ENCODE measurements around the gene C20orf141.

The C20orf141 gene

GRCh38 chr20:2809690-2810089 lies 5.1 kb upstream of the C20orf141 start:
- peaks cover 7 to 12% of the 10 kb centered on the region in 2 donors for H3K27me3 ChIP-seq (ENCODE audit: control insufficient read depth in 2 of 2, insufficient read depth in 2 of 2, low read length in 2 of 2)
- H3K36me3 ChIP-seq (ENCODE audit: control insufficient read depth in 2 of 2, insufficient read depth in 2 of 2, low read length in 2 of 2): no peaks in the 10 kb centered on the region
- H3K9ac ChIP-seq (ENCODE audit: low read depth in 1 of 2, low read length in 2 of 2): no peak overlapping the region
- H3K9me3 ChIP-seq (ENCODE audit: control insufficient read depth in 2 of 2, low read length in 2 of 2): peaks cover 0 to 4% of the 10 kb centered on the region in 2 donors
- peak overlapping the region in 1 of 2 donors; percentile 9 for H3K27ac ChIP-seq (ENCODE audit: low read depth in 2 of 2, low read length in 2 of 2)
- H3K4me3 ChIP-seq (ENCODE audit: low read length in 2 of 2): no peak overlapping the region
- peaks cover 0 to 3% of the 10 kb centered on the region in 2 donors for H3K4me1 ChIP-seq (ENCODE audit: control insufficient read depth in 2 of 2, insufficient read depth in 2 of 2, low read length in 2 of 2)

- Histone ChIP-seq H3K9ac (ENCODE audit: low read depth in 1 of 2, low read length in 2 of 2) (no peak overlapping the region), H3K27ac (ENCODE audit: low read depth in 2 of 2, low read length in 2 of 2) (no peak overlapping the region), H3K4me1 (ENCODE audit: control insufficient read depth in 2 of 2, insufficient read depth in 2 of 2, low read length in 2 of 2) (no peaks in the 10 kb centered on the region), H3K4me3 (ENCODE audit: low read length in 2 of 2) (no peak overlapping the region), H3K9me3 (ENCODE audit: control insufficient read depth in 2 of 2, low read length in 2 of 2) (peaks cover 0 to 4% of the 10 kb centered on the region in 2 donors), H3K27me3 (ENCODE audit: control insufficient read depth in 2 of 2, insufficient read depth in 2 of 2, low read length in 2 of 2) (peaks cover 1 to 4% of the 10 kb centered on the region in 2 donors), H3K36me3 (ENCODE audit: control insufficient read depth in 2 of 2, insufficient read depth in 2 of 2, low read length in 2 of 2) (no peaks in the 10 kb centered on the region)
Measured at GRCh38 chr20:2812189-2812588, 2.6 kb upstream of the C20orf141 start.

GRCh38 chr20:2814076-2814475 lies 711 bp upstream of the C20orf141 start:
- Histone ChIP-seq H3K36me3 (ENCODE audit: control insufficient read depth in 2 of 2, insufficient read depth in 2 of 2, low read length in 2 of 2) (no peaks in the 10 kb centered on the region), H3K4me3 (ENCODE audit: low read length in 2 of 2) (no peak overlapping the region), H3K27me3 (ENCODE audit: control insufficient read depth in 2 of 2, insufficient read depth in 2 of 2, low read length in 2 of 2) (peaks cover 3% of the 10 kb centered on the region in 2 donors), H3K27ac (ENCODE audit: low read depth in 2 of 2, low read length in 2 of 2) (no peak overlapping the region), H3K9ac (ENCODE audit: low read depth in 1 of 2, low read length in 2 of 2) (no peak overlapping the region), H3K4me1 (ENCODE audit: control insufficient read depth in 2 of 2, insufficient read depth in 2 of 2, low read length in 2 of 2) (no peaks in the 10 kb centered on the region), H3K9me3 (ENCODE audit: control insufficient read depth in 2 of 2, low read length in 2 of 2) (peaks cover 0 to 4% of the 10 kb centered on the region in 2 donors)

- no peak overlapping the region for H3K9ac ChIP-seq (ENCODE audit: low read depth in 1 of 2, low read length in 2 of 2)
Measured at GRCh38 chr20:2815242-2815900, 584 bp downstream of the C20orf141 start.

GRCh38 chr20:2816030-2816582 lies 1.3 kb downstream of the C20orf141 start, which contains the start of gene TMEM239:
TMEM239 (plus strand) TSS chr20:2816364; CDS start chr20:2816555, 191 bp downstream.
- Histone ChIP-seq H3K27me3 (ENCODE audit: control insufficient read depth in 2 of 2, insufficient read depth in 2 of 2, low read length in 2 of 2) (peaks cover 14 to 18% of the 10 kb centered on the region in 2 donors), H3K4me3 (ENCODE audit: low read length in 2 of 2) (no peak within 1 kb of the TSS), H3K4me1 (ENCODE audit: control insufficient read depth in 2 of 2, insufficient read depth in 2 of 2, low read length in 2 of 2) (no peaks in the 10 kb centered on the region), H3K27ac (ENCODE audit: low read depth in 2 of 2, low read length in 2 of 2) (no peak within 1 kb of the TSS), H3K9me3 (ENCODE audit: control insufficient read depth in 2 of 2, low read length in 2 of 2) (peaks cover 0 to 4% of the 10 kb centered on the region in 2 donors), H3K36me3 (ENCODE audit: control insufficient read depth in 2 of 2, insufficient read depth in 2 of 2, low read length in 2 of 2) (no peaks in the 10 kb centered on the region), H3K9ac (ENCODE audit: low read depth in 1 of 2, low read length in 2 of 2) (no peak within 1 kb of the TSS)

More at GRCh38 chr20:2815242-2815900, 584 bp downstream of the C20orf141 start:
- Histone ChIP-seq H3K36me3 (ENCODE audit: control insufficient read depth in 2 of 2, insufficient read depth in 2 of 2, low read length in 2 of 2) (no peaks in the 10 kb centered on the region), H3K27me3 (ENCODE audit: control insufficient read depth in 2 of 2, insufficient read depth in 2 of 2, low read length in 2 of 2) (peaks cover 8 to 12% of the 10 kb centered on the region in 2 donors), H3K27ac (ENCODE audit: low read depth in 2 of 2, low read length in 2 of 2) (no peak overlapping the region), H3K4me1 (ENCODE audit: control insufficient read depth in 2 of 2, insufficient read depth in 2 of 2, low read length in 2 of 2) (no peaks in the 10 kb centered on the region), H3K4me3 (ENCODE audit: low read length in 2 of 2) (no peak overlapping the region), H3K9me3 (ENCODE audit: control insufficient read depth in 2 of 2, low read length in 2 of 2) (peaks cover 0 to 4% of the 10 kb centered on the region in 2 donors)

GRCh38 chr20:2816583-2817340 lies 2.0 kb downstream of the C20orf141 start:
- Histone ChIP-seq H3K4me1 (ENCODE audit: control insufficient read depth in 2 of 2, insufficient read depth in 2 of 2, low read length in 2 of 2) (no peaks in the 10 kb centered on the region), H3K36me3 (ENCODE audit: control insufficient read depth in 2 of 2, insufficient read depth in 2 of 2, low read length in 2 of 2) (no peaks in the 10 kb centered on the region), H3K27ac (ENCODE audit: low read depth in 2 of 2, low read length in 2 of 2) (no peak overlapping the region), H3K4me3 (ENCODE audit: low read length in 2 of 2) (no peak overlapping the region), H3K9me3 (ENCODE audit: control insufficient read depth in 2 of 2, low read length in 2 of 2) (peaks cover 0 to 4% of the 10 kb centered on the region in 2 donors), H3K27me3 (ENCODE audit: control insufficient read depth in 2 of 2, insufficient read depth in 2 of 2, low read length in 2 of 2) (peaks cover 18% of the 10 kb centered on the region in 2 donors), H3K9ac (ENCODE audit: low read depth in 1 of 2, low read length in 2 of 2) (no peak overlapping the region)

- Histone ChIP-seq H3K36me3 (ENCODE audit: control insufficient read depth in 2 of 2, insufficient read depth in 2 of 2, low read length in 2 of 2) (no peaks in the 10 kb centered on the region), H3K9me3 (ENCODE audit: control insufficient read depth in 2 of 2, low read length in 2 of 2) (peaks cover 0 to 2% of the 10 kb centered on the region in 2 donors), H3K27me3 (ENCODE audit: control insufficient read depth in 2 of 2, insufficient read depth in 2 of 2, low read length in 2 of 2) (peaks cover 18 to 21% of the 10 kb centered on the region in 2 donors), H3K27ac (ENCODE audit: low read depth in 2 of 2, low read length in 2 of 2) (no peak overlapping the region), H3K9ac (ENCODE audit: low read depth in 1 of 2, low read length in 2 of 2) (no peak overlapping the region), H3K4me3 (ENCODE audit: low read length in 2 of 2) (no peak overlapping the region), H3K4me1 (ENCODE audit: control insufficient read depth in 2 of 2, insufficient read depth in 2 of 2, low read length in 2 of 2) (no peaks in the 10 kb centered on the region)
Measured at GRCh38 chr20:2817341-2817726, 2.5 kb downstream of the C20orf141 start.

- Histone ChIP-seq H3K27ac (ENCODE audit: low read depth in 2 of 2, low read length in 2 of 2) (no peak overlapping the region), H3K4me3 (ENCODE audit: low read length in 2 of 2) (no peak overlapping the region), H3K27me3 (ENCODE audit: control insufficient read depth in 2 of 2, insufficient read depth in 2 of 2, low read length in 2 of 2) (peaks cover 18 to 21% of the 10 kb centered on the region in 2 donors), H3K9me3 (ENCODE audit: control insufficient read depth in 2 of 2, low read length in 2 of 2) (no peaks in the 10 kb centered on the region), H3K9ac (ENCODE audit: low read depth in 1 of 2, low read length in 2 of 2) (no peak overlapping the region), H3K4me1 (ENCODE audit: control insufficient read depth in 2 of 2, insufficient read depth in 2 of 2, low read length in 2 of 2) (no peaks in the 10 kb centered on the region), H3K36me3 (ENCODE audit: control insufficient read depth in 2 of 2, insufficient read depth in 2 of 2, low read length in 2 of 2) (no peaks in the 10 kb centered on the region)
Measured at GRCh38 chr20:2817891-2818595, 3.3 kb downstream of the C20orf141 start.

GRCh38 chr20:2820084-2820895 lies 5.5 kb downstream of the C20orf141 start:
- Histone ChIP-seq H3K4me3 (ENCODE audit: low read length in 2 of 2) (no peak overlapping the region), H3K36me3 (ENCODE audit: control insufficient read depth in 2 of 2, insufficient read depth in 2 of 2, low read length in 2 of 2) (no peaks in the 10 kb centered on the region), H3K27me3 (ENCODE audit: control insufficient read depth in 2 of 2, insufficient read depth in 2 of 2, low read length in 2 of 2) (peaks cover 18 to 21% of the 10 kb centered on the region in 2 donors), H3K9me3 (ENCODE audit: control insufficient read depth in 2 of 2, low read length in 2 of 2) (no peaks in the 10 kb centered on the region), H3K4me1 (ENCODE audit: control insufficient read depth in 2 of 2, insufficient read depth in 2 of 2, low read length in 2 of 2) (no peaks in the 10 kb centered on the region), H3K27ac (ENCODE audit: low read depth in 2 of 2, low read length in 2 of 2) (no peak overlapping the region), H3K9ac (ENCODE audit: low read depth in 1 of 2, low read length in 2 of 2) (no peak overlapping the region)
